ENCODE measurements around the gene LCTL.

DNA sequence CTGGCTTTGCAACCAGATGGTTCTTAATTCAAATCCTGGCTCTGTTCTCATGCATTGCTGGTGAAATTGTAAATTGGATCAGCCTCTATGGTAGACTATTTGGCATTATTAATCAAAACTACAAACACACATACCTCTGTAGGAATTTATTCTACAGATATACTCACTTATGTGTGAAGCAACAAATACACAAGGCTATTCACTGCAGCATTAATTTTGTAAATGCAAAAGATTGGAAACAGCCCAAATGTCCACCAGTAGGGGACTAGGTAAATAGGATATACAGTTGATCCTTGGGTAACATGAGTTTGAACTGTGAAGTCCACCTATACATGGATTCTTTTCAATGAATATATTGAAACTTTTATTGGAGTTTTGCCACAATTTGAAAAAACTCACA, 29.5 kb upstream of the LCTL start:
- TF ChIP-seq MAFK (IDR thresholded peaks at IDR 0.05; ENCODE audit: partially characterized antibody) (no peak), CEBPB (IDR thresholded peaks at IDR 0.05) (no peak), HDAC2 (IDR thresholded peaks at IDR 0.05) (no peak)
- TF ChIP-seq, protein P1, sequence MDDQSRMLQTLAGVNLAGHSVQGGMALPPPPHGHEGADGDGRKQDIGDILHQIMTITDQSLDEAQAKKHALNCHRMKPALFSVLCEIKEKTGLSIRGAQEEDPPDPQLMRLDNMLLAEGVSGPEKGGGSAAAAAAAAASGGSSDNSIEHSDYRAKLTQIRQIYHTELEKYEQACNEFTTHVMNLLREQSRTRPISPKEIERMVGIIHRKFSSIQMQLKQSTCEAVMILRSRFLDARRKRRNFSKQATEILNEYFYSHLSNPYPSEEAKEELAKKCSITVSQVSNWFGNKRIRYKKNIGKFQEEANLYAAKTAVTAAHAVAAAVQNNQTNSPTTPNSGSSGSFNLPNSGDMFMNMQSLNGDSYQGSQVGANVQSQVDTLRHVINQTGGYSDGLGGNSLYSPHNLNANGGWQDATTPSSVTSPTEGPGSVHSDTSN (IDR thresholded peaks at IDR 0.05), result no peak
- TF ChIP-seq, protein P2, sequence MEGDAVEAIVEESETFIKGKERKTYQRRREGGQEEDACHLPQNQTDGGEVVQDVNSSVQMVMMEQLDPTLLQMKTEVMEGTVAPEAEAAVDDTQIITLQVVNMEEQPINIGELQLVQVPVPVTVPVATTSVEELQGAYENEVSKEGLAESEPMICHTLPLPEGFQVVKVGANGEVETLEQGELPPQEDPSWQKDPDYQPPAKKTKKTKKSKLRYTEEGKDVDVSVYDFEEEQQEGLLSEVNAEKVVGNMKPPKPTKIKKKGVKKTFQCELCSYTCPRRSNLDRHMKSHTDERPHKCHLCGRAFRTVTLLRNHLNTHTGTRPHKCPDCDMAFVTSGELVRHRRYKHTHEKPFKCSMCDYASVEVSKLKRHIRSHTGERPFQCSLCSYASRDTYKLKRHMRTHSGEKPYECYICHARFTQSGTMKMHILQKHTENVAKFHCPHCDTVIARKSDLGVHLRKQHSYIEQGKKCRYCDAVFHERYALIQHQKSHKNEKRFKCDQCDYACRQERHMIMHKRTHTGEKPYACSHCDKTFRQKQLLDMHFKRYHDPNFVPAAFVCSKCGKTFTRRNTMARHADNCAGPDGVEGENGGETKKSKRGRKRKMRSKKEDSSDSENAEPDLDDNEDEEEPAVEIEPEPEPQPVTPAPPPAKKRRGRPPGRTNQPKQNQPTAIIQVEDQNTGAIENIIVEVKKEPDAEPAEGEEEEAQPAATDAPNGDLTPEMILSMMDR (IDR thresholded peaks at IDR 0.05), result no peak
- TF ChIP-seq, protein P3, sequence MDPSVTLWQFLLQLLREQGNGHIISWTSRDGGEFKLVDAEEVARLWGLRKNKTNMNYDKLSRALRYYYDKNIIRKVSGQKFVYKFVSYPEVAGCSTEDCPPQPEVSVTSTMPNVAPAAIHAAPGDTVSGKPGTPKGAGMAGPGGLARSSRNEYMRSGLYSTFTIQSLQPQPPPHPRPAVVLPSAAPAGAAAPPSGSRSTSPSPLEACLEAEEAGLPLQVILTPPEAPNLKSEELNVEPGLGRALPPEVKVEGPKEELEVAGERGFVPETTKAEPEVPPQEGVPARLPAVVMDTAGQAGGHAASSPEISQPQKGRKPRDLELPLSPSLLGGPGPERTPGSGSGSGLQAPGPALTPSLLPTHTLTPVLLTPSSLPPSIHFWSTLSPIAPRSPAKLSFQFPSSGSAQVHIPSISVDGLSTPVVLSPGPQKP (IDR thresholded peaks at IDR 0.05; ENCODE audit: low read depth, low read length), result no peak
